Measurements from ENCODE around the gene ACER3. TPM values are rescaled to one million over a fixed set of nuclear protein-coding genes. Genes with fewer than 3 reads are reported as not detected.

ACER3 gene
- total RNA-seq, 1 experiment from 2014 or later = 10.7 TPM

GRCh38 chr11:77027275-77027674, 166.6 kb downstream of the ACER3 start:
- DNase-seq = no peak
- Histone ChIP-seq H3K79me2 (ENCODE audit: low read length) (no peaks in the 10 kb centered on the region), H3K36me3 (ENCODE audit: insufficient read depth, low read length) (no peaks in the 10 kb centered on the region), H3K9ac (ENCODE audit: low read length) (no peak overlapping the region), H3K4me3 (ENCODE audit: low read length) (no peak overlapping the region), H2AFZ (ENCODE audit: low read length) (no peak overlapping the region), H3K4me2 (ENCODE audit: low read depth, low read length, poor library complexity, severe bottlenecking) (no peak overlapping the region), H3K9me2 (replicated peaks; ENCODE audit: insufficient read depth, low read length) (no peaks in the 10 kb centered on the region), H3K27ac (ENCODE audit: low read length) (no peak overlapping the region), H3K9me3 (ENCODE audit: low read length) (no peaks in the 10 kb centered on the region), H3K4me1 (ENCODE audit: low read length) (no peaks in the 10 kb centered on the region), H3K27me3 (ENCODE audit: low read length) (no peaks in the 10 kb centered on the region), H4K20me1 (ENCODE audit: insufficient read depth, low read depth, low read length) (no peaks in the 10 kb centered on the region)

- Histone ChIP-seq H2AFZ (ENCODE audit: low read length) (no peak overlapping the region), H3K27ac (ENCODE audit: low read length) (no peak overlapping the region), H3K9me2 (replicated peaks; ENCODE audit: insufficient read depth, low read length) (no peaks in the 10 kb centered on the region), H3K4me1 (ENCODE audit: low read length) (no peaks in the 10 kb centered on the region), H3K4me3 (ENCODE audit: low read length) (no peak overlapping the region), H3K27me3 (ENCODE audit: low read length) (no peaks in the 10 kb centered on the region), H4K20me1 (ENCODE audit: insufficient read depth, low read depth, low read length) (no peaks in the 10 kb centered on the region), H3K4me2 (ENCODE audit: low read depth, low read length, poor library complexity, severe bottlenecking) (no peak overlapping the region), H3K36me3 (ENCODE audit: insufficient read depth, low read length) (no peaks in the 10 kb centered on the region), H3K9me3 (ENCODE audit: low read length) (no peaks in the 10 kb centered on the region), H3K79me2 (ENCODE audit: low read length) (no peaks in the 10 kb centered on the region), H3K9ac (ENCODE audit: low read length) (no peak overlapping the region)
- DNase-seq = no peak
Observed at GRCh38 chr11:77029829-77030228, 169.1 kb downstream of the ACER3 start.

- Histone ChIP-seq H3K9me3 (ENCODE audit: low read length) (no peaks in the 10 kb centered on the region), H3K79me2 (ENCODE audit: low read length) (no peaks in the 10 kb centered on the region), H3K27ac (ENCODE audit: low read length) (no peak overlapping the region), H3K9me2 (replicated peaks; ENCODE audit: insufficient read depth, low read length) (no peaks in the 10 kb centered on the region), H3K36me3 (ENCODE audit: insufficient read depth, low read length) (no peaks in the 10 kb centered on the region), H3K27me3 (ENCODE audit: low read length) (no peaks in the 10 kb centered on the region), H2AFZ (ENCODE audit: low read length) (no peak overlapping the region), H3K4me2 (ENCODE audit: low read depth, low read length, poor library complexity, severe bottlenecking) (no peak overlapping the region), H3K9ac (ENCODE audit: low read length) (no peak overlapping the region), H3K4me3 (ENCODE audit: low read length) (no peak overlapping the region), H3K4me1 (ENCODE audit: low read length) (no peaks in the 10 kb centered on the region), H4K20me1 (ENCODE audit: insufficient read depth, low read depth, low read length) (no peaks in the 10 kb centered on the region)
- DNase-seq = no peak
Observed at GRCh38 chr11:77030834-77031414, 170.2 kb downstream of the ACER3 start.

GRCh38 chr11:77031599-77031998, 170.9 kb downstream of the ACER3 start:
- Histone ChIP-seq H3K4me1 (ENCODE audit: low read length) (no peaks in the 10 kb centered on the region), H4K20me1 (ENCODE audit: insufficient read depth, low read depth, low read length) (no peaks in the 10 kb centered on the region), H2AFZ (ENCODE audit: low read length) (no peak overlapping the region), H3K27ac (ENCODE audit: low read length) (no peak overlapping the region), H3K9me3 (ENCODE audit: low read length) (no peaks in the 10 kb centered on the region), H3K79me2 (ENCODE audit: low read length) (no peaks in the 10 kb centered on the region), H3K36me3 (ENCODE audit: insufficient read depth, low read length) (no peaks in the 10 kb centered on the region), H3K9ac (ENCODE audit: low read length) (no peak overlapping the region), H3K4me2 (ENCODE audit: low read depth, low read length, poor library complexity, severe bottlenecking) (no peak overlapping the region), H3K4me3 (ENCODE audit: low read length) (no peak overlapping the region), H3K9me2 (replicated peaks; ENCODE audit: insufficient read depth, low read length) (no peaks in the 10 kb centered on the region), H3K27me3 (ENCODE audit: low read length) (no peaks in the 10 kb centered on the region)
- no peak for DNase-seq

- Histone ChIP-seq H3K27ac (ENCODE audit: low read length) (no peak overlapping the region), H3K36me3 (ENCODE audit: insufficient read depth, low read length) (no peaks in the 10 kb centered on the region), H3K9me2 (replicated peaks; ENCODE audit: insufficient read depth, low read length) (no peaks in the 10 kb centered on the region), H3K27me3 (ENCODE audit: low read length) (no peaks in the 10 kb centered on the region), H3K79me2 (ENCODE audit: low read length) (no peaks in the 10 kb centered on the region), H3K9ac (ENCODE audit: low read length) (no peak overlapping the region), H3K4me3 (ENCODE audit: low read length) (no peak overlapping the region), H3K4me2 (ENCODE audit: low read depth, low read length, poor library complexity, severe bottlenecking) (no peak overlapping the region), H4K20me1 (ENCODE audit: insufficient read depth, low read depth, low read length) (no peaks in the 10 kb centered on the region), H3K9me3 (ENCODE audit: low read length) (no peaks in the 10 kb centered on the region), H3K4me1 (ENCODE audit: low read length) (no peaks in the 10 kb centered on the region), H2AFZ (ENCODE audit: low read length) (no peak overlapping the region)
- no peak for DNase-seq
Observed at GRCh38 chr11:77035039-77035438, 174.3 kb downstream of the ACER3 start.

- Histone ChIP-seq H3K79me2 (ENCODE audit: low read length) (no peaks in the 10 kb centered on the region), H3K4me3 (ENCODE audit: low read length) (no peak overlapping the region), H4K20me1 (ENCODE audit: insufficient read depth, low read depth, low read length) (no peaks in the 10 kb centered on the region), H3K27ac (ENCODE audit: low read length) (no peak overlapping the region), H2AFZ (ENCODE audit: low read length) (no peak overlapping the region), H3K4me2 (ENCODE audit: low read depth, low read length, poor library complexity, severe bottlenecking) (no peak overlapping the region), H3K27me3 (ENCODE audit: low read length) (no peaks in the 10 kb centered on the region), H3K4me1 (ENCODE audit: low read length) (no peaks in the 10 kb centered on the region), H3K9me2 (replicated peaks; ENCODE audit: insufficient read depth, low read length) (no peaks in the 10 kb centered on the region), H3K9me3 (ENCODE audit: low read length) (no peaks in the 10 kb centered on the region), H3K36me3 (ENCODE audit: insufficient read depth, low read length) (no peaks in the 10 kb centered on the region), H3K9ac (ENCODE audit: low read length) (no peak overlapping the region)
- no peak for DNase-seq
Observed at GRCh38 chr11:77035580-77035979, 174.9 kb downstream of the ACER3 start.

- H3K36me3 ChIP-seq (ENCODE audit: insufficient read depth, low read length) = no peaks in the 10 kb centered on the region
- H3K4me1 ChIP-seq (ENCODE audit: low read length) = no peaks in the 10 kb centered on the region
- H3K9me2 ChIP-seq (replicated peaks; ENCODE audit: insufficient read depth, low read length) = no peaks in the 10 kb centered on the region
- no peak overlapping the region for H3K9ac ChIP-seq (ENCODE audit: low read length)
- H3K9me3 ChIP-seq (ENCODE audit: low read length) = no peaks in the 10 kb centered on the region
- H2AFZ ChIP-seq (ENCODE audit: low read length) = no peak overlapping the region
- H3K4me3 ChIP-seq (ENCODE audit: low read length) = no peak overlapping the region
- no peaks in the 10 kb centered on the region for H3K27me3 ChIP-seq (ENCODE audit: low read length)
- DNase-seq = no peak
- H4K20me1 ChIP-seq (ENCODE audit: insufficient read depth, low read depth, low read length) = no peaks in the 10 kb centered on the region
- H3K27ac ChIP-seq (ENCODE audit: low read length) = no peak overlapping the region
- H3K79me2 ChIP-seq (ENCODE audit: low read length) = no peaks in the 10 kb centered on the region
- no peak overlapping the region for H3K4me2 ChIP-seq (ENCODE audit: low read depth, low read length, poor library complexity, severe bottlenecking)
Observed at GRCh38 chr11:77036398-77036797, 175.7 kb downstream of the ACER3 start.

GRCh38 chr11:77037057-77037456, 176.3 kb downstream of the ACER3 start:
- no peak overlapping the region for H3K9ac ChIP-seq (ENCODE audit: low read length)
- H3K27ac ChIP-seq (ENCODE audit: low read length) = no peak overlapping the region
- H4K20me1 ChIP-seq (ENCODE audit: insufficient read depth, low read depth, low read length) = no peaks in the 10 kb centered on the region
- no peak for DNase-seq
- H3K4me3 ChIP-seq (ENCODE audit: low read length) = no peak overlapping the region
- no peaks in the 10 kb centered on the region for H3K79me2 ChIP-seq (ENCODE audit: low read length)
- H3K9me2 ChIP-seq (replicated peaks; ENCODE audit: insufficient read depth, low read length) = no peaks in the 10 kb centered on the region
- no peak overlapping the region for H3K4me2 ChIP-seq (ENCODE audit: low read depth, low read length, poor library complexity, severe bottlenecking)
- H3K9me3 ChIP-seq (ENCODE audit: low read length) = no peaks in the 10 kb centered on the region
- H3K36me3 ChIP-seq (ENCODE audit: insufficient read depth, low read length) = no peaks in the 10 kb centered on the region
- no peak overlapping the region for H2AFZ ChIP-seq (ENCODE audit: low read length)
- H3K4me1 ChIP-seq (ENCODE audit: low read length) = no peaks in the 10 kb centered on the region
- no peaks in the 10 kb centered on the region for H3K27me3 ChIP-seq (ENCODE audit: low read length)

Measured in Karpas-422 (cell line).